G401.6 (cell line): ENCODE data around the gene CIART.
"Not testable (repeated sequence)": the region's sequence is repeated elsewhere in the genome, so short reads cannot be mapped to it uniquely, and the experiment has no call there.

Experiments used
- FAIRE-seq: peaks from 2 replicates; lab custom pipeline; 2012; peaks lifted over from hg19 to GRCh38; lab: Jason Lieb, UNC

The CIART gene

DNA sequence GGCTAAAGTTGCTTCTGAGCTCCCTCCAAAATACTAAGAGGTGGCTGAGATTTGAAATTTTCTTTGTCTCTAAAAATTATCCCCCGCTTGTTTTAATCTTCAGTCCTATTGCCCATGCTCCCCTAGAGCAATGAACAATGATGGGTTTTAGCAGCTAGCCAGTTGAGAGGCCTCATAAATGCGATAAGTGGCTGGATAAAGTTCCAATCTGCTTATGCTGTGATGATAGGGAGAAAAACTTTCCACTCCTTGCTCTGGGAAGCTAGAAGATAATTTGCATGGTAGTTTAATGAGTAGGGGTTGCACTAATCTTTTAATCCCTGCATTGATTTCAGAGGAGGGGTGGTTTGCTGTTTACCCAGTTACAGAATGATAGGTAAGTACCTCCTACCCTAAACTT is 29.4 kb downstream of the CIART start:
- FAIRE-seq: no peak

DNA sequence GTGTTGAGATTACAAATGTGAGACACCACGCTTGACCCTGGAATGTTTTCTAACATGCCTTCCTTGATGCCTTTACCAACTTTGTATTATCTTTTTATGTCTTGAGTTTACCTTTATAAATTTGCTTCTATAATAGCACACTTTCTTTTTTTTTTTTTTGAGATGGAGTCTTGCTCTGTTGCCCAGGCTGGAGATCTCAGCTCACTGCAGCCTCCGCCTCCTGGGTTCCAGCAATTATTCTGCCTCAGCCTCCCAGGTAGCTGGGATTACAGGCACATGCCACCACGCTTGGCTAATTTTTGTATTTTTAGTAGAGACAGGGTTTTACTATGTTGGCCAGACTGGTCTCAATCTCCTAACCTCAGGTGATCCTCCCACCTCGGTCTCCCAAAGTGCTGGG is 32.3 kb downstream of the CIART start:
- not testable (repeated sequence) for FAIRE-seq

DNA sequence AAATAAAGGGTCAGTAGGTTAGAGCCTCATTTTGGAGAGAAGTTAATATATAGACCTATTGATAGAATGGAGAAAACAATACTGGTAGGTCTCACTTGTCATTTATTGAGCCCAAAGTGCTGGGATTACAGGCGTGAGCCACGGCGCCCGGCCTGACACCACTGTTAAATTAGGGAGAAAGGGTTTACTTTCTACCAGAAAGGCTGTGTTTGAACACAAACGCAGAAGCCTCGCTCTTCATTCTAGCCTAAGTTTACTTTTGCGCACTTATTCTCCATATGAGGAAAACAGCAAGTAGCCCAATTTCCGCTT is 38.3 kb downstream of the CIART start:
- FAIRE-seq: no peak

DNA sequence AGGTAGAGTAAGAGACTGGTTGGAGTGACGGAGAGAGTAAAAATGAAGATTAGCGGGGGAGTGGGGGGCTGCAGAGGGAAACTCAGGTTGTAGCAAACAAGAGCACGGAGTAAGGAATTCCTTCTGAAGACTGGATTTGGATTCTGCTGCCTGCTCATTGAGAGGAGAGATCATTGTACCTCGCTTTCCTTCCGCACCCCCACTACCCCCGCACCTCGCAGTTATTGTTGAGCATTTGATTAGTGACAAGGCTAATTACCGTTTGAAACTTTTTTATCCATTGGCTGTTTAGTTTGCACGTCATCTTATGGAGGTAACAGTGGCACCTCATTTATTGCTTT is 39.4 kb downstream of the CIART start:
- no peak for FAIRE-seq

DNA sequence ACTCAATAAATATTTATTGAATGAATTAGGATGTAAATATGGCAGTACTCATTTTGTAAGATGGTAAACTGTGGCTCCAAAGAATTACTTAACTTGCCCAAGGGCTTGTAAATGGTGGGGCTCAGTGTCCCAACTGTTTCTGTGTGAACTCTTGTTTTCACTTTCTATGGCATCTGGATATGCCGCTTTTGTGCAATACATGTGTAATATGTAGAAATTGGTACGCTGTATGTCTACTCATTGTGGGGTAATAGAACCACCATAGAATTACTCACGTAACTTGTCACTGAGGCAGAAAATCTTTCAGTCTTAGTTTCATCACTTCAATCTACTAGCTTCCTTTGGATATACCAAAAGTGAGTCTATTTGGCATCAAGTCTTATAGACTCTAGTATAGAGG is 40.0 kb downstream of the CIART start:
- FAIRE-seq: no peak

DNA sequence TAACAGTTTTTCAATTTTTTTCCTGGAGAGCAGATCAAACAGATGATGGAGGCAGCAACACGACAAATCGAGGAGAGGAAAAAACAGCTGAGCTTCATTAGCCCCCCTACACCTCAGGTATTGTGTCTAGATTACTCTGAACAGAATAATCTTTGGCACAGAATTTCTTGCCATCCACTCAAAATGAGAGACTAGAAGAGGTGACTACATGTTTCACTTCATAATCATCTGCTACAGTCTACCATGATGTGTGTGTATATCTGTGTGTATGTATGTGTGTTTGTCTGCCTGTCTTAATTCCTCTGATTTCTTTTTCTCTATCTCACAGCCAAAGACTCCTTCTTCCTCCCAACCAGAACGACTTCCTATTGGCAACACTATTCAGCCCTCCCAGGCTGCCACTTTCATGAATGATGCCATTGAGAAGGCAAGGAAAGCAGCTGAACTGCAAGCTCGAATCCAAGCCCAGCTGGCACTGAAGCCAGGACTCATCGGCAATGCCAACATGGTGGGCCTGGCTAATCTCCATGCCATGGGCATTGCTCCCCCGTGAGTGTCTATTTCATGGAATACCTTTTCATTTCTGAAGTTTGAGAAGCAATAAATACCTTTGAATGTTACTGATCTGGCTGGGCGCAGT is 50.4 kb downstream of the CIART start:
- no peak for FAIRE-seq
